PC-3 (cell line): ENCODE data around the gene EHMT1. TPM values are rescaled to one million over a fixed set of nuclear protein-coding genes. Genes with fewer than 3 reads are reported as not detected.

ENCODE experiments used
- ATAC-seq: fragments of 200-7000 bp; cut with Tn5 transposase; 2 replicates; pipeline ENCODE4 v1.9.1; 2020; ENCODE audit warnings: mild to moderate bottlenecking, moderate library complexity
- BruUV-seq: library from RNA; stranded (reverse); fragments of 400-500 nt; replicated peaks from 2 replicates; lab custom pipeline; 2021; lab: Mats Ljungman, UMichigan
- CTCF ChIA-PET: fragments of 300-600 bp; sonication (Branson Sonifier 250); formaldehyde crosslinking; loops from one replicate; lab custom pipeline; 2022; ENCODE audit warnings: antibody characterized with exemption; lab: Charles Lee
- POLR2A ChIA-PET: fragments of 300-600 bp; sonication (Branson Sonifier 250); formaldehyde crosslinking; loops from one replicate; lab custom pipeline; 2022; ENCODE audit warnings: antibody characterized with exemption; ENCODE audit not compliant: unreplicated experiment; lab: Charles Lee
- DNase-seq: peaks from one replicate; pipeline ENCODE4 v3.0.0-alpha.2; 2015
- H2AFZ ChIP-seq: fragments of 300-600 bp; sonication (generic); 2 replicates; pipeline ENCODE4 v1.6.0; 2016; ENCODE audit warnings: antibody characterized with exemption, low read length
- H3F3A ChIP-seq: fragments of 300-600 bp; sonication (generic); one replicate; pipeline ENCODE4 v1.6.0; 2017; ENCODE audit warnings: antibody characterized with exemption, low read length, control low read depth, mild to moderate bottlenecking; ENCODE audit not compliant: unreplicated experiment
- H3K27ac ChIP-seq: fragments of 300-600 bp; sonication (generic); 2 replicates; pipeline ENCODE4 v1.5.1; 2016; ENCODE audit warnings: mild to moderate bottlenecking, low read length
- H3K27me3 ChIP-seq: fragments of 300-600 bp; sonication (generic); 2 replicates; pipeline ENCODE4 v1.6.1; 2016; ENCODE audit warnings: low read length, mixed read lengths
- H3K36me3 ChIP-seq: fragments of 300-600 bp; sonication (generic); 2 replicates; pipeline ENCODE4 v1.6.1; 2016; ENCODE audit warnings: low read depth, mixed run types, low read length, mixed read lengths
- H3K4me1 ChIP-seq: fragments of 300-600 bp; sonication (generic); 2 replicates; pipeline ENCODE4 v1.5.1; 2016; ENCODE audit warnings: low read length; ENCODE audit not compliant: insufficient read depth
- H3K4me2 ChIP-seq: fragments of 300-600 bp; sonication (generic); 2 replicates; pipeline ENCODE4 v1.6.0; 2016; ENCODE audit warnings: low read length
- H3K4me3 ChIP-seq: fragments of 300-600 bp; sonication (generic); 2 replicates; pipeline ENCODE4 v1.5.1; 2016; ENCODE audit warnings: mild to moderate bottlenecking, low read length, mixed read lengths
- H3K79me2 ChIP-seq: fragments of 300-600 bp; sonication (generic); 2 replicates; pipeline ENCODE4 v1.6.1; 2017; ENCODE audit warnings: low read length, mixed read lengths
- H3K9ac ChIP-seq: fragments of 300-600 bp; sonication (generic); 2 replicates; pipeline ENCODE4 v1.6.0; 2016; ENCODE audit warnings: mild to moderate bottlenecking, low read length
- H3K9me2 ChIP-seq: fragments of 300-600 bp; sonication (generic); replicated peaks from 2 replicates; pipeline ENCODE4 v1.6.1; 2016; ENCODE audit warnings: mixed run types, low read length, mixed read lengths
- H3K9me3 ChIP-seq: fragments of 300-600 bp; sonication (generic); 2 replicates; pipeline ENCODE4 v1.6.1; 2016; ENCODE audit warnings: low read length, mixed read lengths
- H4K20me1 ChIP-seq: fragments of 300-600 bp; sonication (generic); 2 replicates; pipeline ENCODE4 v1.6.1; 2016; ENCODE audit warnings: low read length, mixed read lengths
- EZH2 ChIP-seq: fragments of 300-600 bp; sonication (generic); IDR thresholded peaks from one replicate; pipeline ENCODE4 v1.6.1; 2017; ENCODE audit warnings: antibody characterized with exemption, mild to moderate bottlenecking, low read length; ENCODE audit not compliant: unreplicated experiment
- EZH2phosphoT487 ChIP-seq: fragments of 300-600 bp; sonication (generic); IDR thresholded peaks from 2 replicates; pipeline ENCODE4 v1.6.1; 2018; ENCODE audit warnings: mild to moderate bottlenecking, antibody characterized with exemption, low read length, borderline replicate concordance
- intact Hi-C: fragments of 100-400 bp; cut with micrococcal nuclease; formaldehyde crosslinking; loops from 2 replicates; pipeline ENCODE4 v1.9.0; 2023
- total RNA-seq: library from RNA; depleted of rRNA; stranded (reverse); fragments of >200 nt; gene quantifications from 2 replicates; pipeline ENCODE4 v1.2.3, GENCODE V29; 2014
- TF ChIP-seq, protein P1 (sequence below): fragments of 300-600 bp; sonication (generic); conservative IDR thresholded peaks from 2 replicates; pipeline ENCODE4 v1.5.1; 2017; ENCODE audit warnings: antibody characterized with exemption, low read depth, mild to moderate bottlenecking, low read length

The EHMT1 gene
- total RNA-seq, 1 experiment from 2014 or later, result 42.8 TPM

DNA sequence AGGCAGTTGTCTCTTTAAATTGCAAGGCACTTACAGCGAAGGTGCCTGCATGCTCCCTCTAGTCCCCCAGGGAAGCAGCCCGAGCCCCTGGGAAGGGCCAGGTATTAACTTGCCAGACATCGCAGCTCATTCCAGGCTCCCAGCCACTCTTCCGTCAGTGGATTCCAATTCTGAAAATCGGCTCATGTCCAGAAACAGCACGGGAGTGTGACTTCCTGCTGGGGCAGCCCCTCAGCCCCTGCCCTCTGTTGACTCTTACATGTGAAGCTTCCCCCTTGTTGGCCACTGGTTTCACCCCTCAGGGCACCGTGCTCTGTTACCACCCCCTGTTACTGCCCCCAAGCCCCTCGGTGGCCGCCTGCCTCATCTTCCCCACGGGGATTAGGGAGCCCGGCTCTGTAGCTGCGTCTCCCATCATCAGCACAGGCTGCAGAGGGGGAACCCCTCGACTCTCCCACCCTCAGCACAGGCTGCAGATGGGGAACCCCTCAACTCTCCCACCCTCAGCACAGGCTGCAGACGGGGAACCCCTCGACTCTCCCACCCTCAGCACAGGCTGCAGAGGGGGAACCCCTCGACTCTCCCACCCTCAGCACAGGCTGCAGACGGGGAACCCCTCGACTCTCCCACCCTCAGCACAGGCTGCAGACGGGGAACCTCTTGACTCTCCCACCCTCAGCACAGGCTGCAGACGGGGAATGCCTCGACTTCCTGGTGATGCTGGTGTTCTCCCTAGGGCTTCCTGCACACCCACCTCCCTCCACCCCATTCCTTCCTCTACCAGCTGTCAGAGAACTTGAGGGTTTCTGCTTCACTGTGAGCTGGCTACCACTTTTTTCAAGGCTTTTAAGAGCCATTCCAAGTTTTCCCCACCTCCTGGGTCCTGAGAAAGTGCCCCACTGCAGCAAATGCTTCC lies 247.7 kb downstream of the EHMT1 start:
- ATAC-seq, result no peak
- Histone ChIP-seq H3K9ac (no peak overlapping the region), H3K4me2 (no peak overlapping the region), H3K36me3 (no peaks in the 10 kb centered on the region), H3F3A (no peaks in the 10 kb centered on the region), H3K9me3 (no peaks in the 10 kb centered on the region), H3K27ac (no peak overlapping the region), H3K4me3 (no peak overlapping the region), H4K20me1 (no peaks in the 10 kb centered on the region), H3K27me3 (0 out of 2 replicates have a peak, but pooled peaks cover 3% of the 10 kb centered on the region), H2AFZ (no peak overlapping the region), H3K4me1 (no peaks in the 10 kb centered on the region), H3K79me2 (no peaks in the 10 kb centered on the region), H3K9me2 (no peaks in the 10 kb centered on the region)
- no peak for DNase-seq
- ChIA-PET CTCF (no interaction called here), POLR2A (no interaction called here)
- BruUV-seq, result no TSS peak
- intact Hi-C loops, result no loop called here
- TF ChIP-seq EZH2, result no peak
- TF ChIP-seq, protein P1, sequence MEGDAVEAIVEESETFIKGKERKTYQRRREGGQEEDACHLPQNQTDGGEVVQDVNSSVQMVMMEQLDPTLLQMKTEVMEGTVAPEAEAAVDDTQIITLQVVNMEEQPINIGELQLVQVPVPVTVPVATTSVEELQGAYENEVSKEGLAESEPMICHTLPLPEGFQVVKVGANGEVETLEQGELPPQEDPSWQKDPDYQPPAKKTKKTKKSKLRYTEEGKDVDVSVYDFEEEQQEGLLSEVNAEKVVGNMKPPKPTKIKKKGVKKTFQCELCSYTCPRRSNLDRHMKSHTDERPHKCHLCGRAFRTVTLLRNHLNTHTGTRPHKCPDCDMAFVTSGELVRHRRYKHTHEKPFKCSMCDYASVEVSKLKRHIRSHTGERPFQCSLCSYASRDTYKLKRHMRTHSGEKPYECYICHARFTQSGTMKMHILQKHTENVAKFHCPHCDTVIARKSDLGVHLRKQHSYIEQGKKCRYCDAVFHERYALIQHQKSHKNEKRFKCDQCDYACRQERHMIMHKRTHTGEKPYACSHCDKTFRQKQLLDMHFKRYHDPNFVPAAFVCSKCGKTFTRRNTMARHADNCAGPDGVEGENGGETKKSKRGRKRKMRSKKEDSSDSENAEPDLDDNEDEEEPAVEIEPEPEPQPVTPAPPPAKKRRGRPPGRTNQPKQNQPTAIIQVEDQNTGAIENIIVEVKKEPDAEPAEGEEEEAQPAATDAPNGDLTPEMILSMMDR, result no peak
- no peak for TF ChIP-seq EZH2phosphoT487

DNA sequence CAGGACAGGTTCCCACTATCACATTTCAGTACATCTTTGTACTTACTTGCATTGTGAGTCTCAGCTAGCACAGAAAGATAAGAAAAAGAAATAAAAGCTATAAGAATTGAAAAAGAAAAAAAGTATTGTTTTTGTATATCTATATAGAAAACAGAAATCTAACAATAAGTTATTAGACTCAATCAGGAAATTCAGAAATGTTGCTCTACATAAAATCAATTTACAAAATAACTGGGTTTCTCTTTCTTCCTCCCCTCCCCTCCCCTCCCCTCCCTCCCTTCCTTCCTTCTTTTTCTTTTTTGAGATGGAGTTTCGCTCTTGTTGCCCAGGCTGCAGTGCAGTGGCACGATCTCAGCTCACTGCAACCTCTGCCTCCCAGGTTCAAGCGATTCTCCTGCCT lies 251.6 kb downstream of the EHMT1 start:
- no peak for DNase-seq
- Histone ChIP-seq H3K9me3 (no peaks in the 10 kb centered on the region), H3K4me2 (no peak overlapping the region), H3K27me3 (no peaks in the 10 kb centered on the region), H3K9me2 (no peaks in the 10 kb centered on the region), H3K4me1 (no peaks in the 10 kb centered on the region), H3K9ac (no peak overlapping the region), H3K27ac (no peak overlapping the region), H4K20me1 (no peaks in the 10 kb centered on the region), H2AFZ (no peak overlapping the region), H3K4me3 (no peak overlapping the region), H3F3A (no peaks in the 10 kb centered on the region), H3K36me3 (no peaks in the 10 kb centered on the region), H3K79me2 (no peaks in the 10 kb centered on the region)
- ATAC-seq, result no peak
- BruUV-seq, result no TSS peak
- CTCF ChIA-PET, result no interaction called here
- POLR2A ChIA-PET, result no interaction called here
- intact Hi-C loops, result no loop called here
- TF ChIP-seq, protein P1, result no peak
- TF ChIP-seq EZH2phosphoT487 (no peak), EZH2 (no peak)

DNA sequence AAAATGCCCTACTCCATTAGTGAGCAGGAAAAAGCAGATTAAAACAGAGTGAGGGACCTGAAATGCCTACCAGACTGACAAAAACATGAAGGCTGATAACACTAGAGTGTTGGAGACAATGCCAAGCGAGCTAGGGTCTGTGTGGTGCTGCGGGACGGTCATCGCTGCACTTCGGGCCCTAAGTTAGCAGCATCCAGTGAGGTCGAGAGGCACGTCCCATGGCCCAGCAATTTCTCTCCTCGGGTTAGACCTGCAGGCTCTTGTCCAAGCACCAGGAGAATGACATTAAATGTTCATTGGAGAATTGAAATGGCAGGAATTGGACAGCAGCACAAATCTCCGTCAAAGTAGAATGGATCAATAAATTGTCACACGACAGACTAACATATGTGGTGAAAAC lies 253.5 kb downstream of the EHMT1 start:
- POLR2A ChIA-PET, result no interaction called here
- no peaks in the 10 kb centered on the region for H3K36me3 ChIP-seq
- ATAC-seq, result no peak

More for the DNA sequence above, 253.5 kb downstream of the EHMT1 start:
- CTCF ChIA-PET, result no interaction called here
- no peak overlapping the region for H3K9ac ChIP-seq
- H3F3A ChIP-seq, result no peaks in the 10 kb centered on the region
- H3K4me2 ChIP-seq, result no peak overlapping the region
- no peak overlapping the region for H2AFZ ChIP-seq
- H3K4me3 ChIP-seq, result no peak overlapping the region
- no peaks in the 10 kb centered on the region for H3K79me2 ChIP-seq
- H4K20me1 ChIP-seq, result no peaks in the 10 kb centered on the region
- no peaks in the 10 kb centered on the region for H3K9me3 ChIP-seq
- no peak for DNase-seq
- no peaks in the 10 kb centered on the region for H3K9me2 ChIP-seq
- TF ChIP-seq, protein P1, result no peak
- TF ChIP-seq EZH2, result no peak
- no peaks in the 10 kb centered on the region for H3K4me1 ChIP-seq
- H3K27me3 ChIP-seq, result no peaks in the 10 kb centered on the region
- intact Hi-C loops, result no loop called here
- no TSS peak for BruUV-seq
- H3K27ac ChIP-seq, result no peak overlapping the region
